CD14-positive monocyte (primary cell): ENCODE data around the gene NFKB2. TPM values are rescaled to one million over a fixed set of nuclear protein-coding genes. Genes with fewer than 3 reads are reported as not detected.

Experiments
- DNase-seq, 3 donors: peaks; one replicate each; pipeline ENCODE4 v3.0.0-alpha.2; 2011 to 2022
- H2AFZ ChIP-seq: 2 replicates; pipeline ENCODE4 v1.6.0; 2012; ENCODE audit warnings: mild to moderate bottlenecking, low read depth, low read length, inconsistent platforms; ENCODE audit not compliant: insufficient read depth, poor library complexity, severe bottlenecking
- H3K27ac ChIP-seq, 2 donors: 1 replicate in 1 of 2; 2 replicates in 1 of 2; pipeline ENCODE4 v1.5.1; 2012 to 2013; ENCODE audit warnings: low read length in 2 of 2, control low read depth in 1 of 2, inconsistent platforms in 1 of 2, low read depth in 1 of 2, mild to moderate bottlenecking in 1 of 2
- H3K27me3 ChIP-seq, 2 donors: one replicate each; pipeline versions ENCODE4 v1.6.0 to v1.6.1; 2011 to 2013; ENCODE audit warnings: low read length in 2 of 2; ENCODE audit not compliant: control insufficient read depth in 2 of 2, insufficient read depth in 2 of 2
- H3K36me3 ChIP-seq, 2 donors: replicated peaks in 1 of 2; 1 replicate in 1 of 2; 2 replicates in 1 of 2; pipeline versions ENCODE4 v1.5.1 to v1.6.1; 2012 to 2013; ENCODE audit warnings: low read length in 2 of 2, control low read depth in 1 of 2, inconsistent platforms in 1 of 2, mild to moderate bottlenecking in 1 of 2; ENCODE audit not compliant: insufficient read depth in 2 of 2, control insufficient read depth in 1 of 2
- H3K4me1 ChIP-seq, 2 donors: 1 replicate in 1 of 2; 2 replicates in 1 of 2; pipeline versions ENCODE4 v1.5.1 to v1.6.1; 2012 to 2013; ENCODE audit warnings: low read length in 2 of 2, control low read depth in 1 of 2, inconsistent platforms in 1 of 2, mild to moderate bottlenecking in 1 of 2, moderate library complexity in 1 of 2; ENCODE audit not compliant: insufficient read depth in 2 of 2, control insufficient read depth in 1 of 2
- H3K4me2 ChIP-seq: replicated peaks from 2 replicates; pipeline ENCODE3; 2012; ENCODE audit warnings: low read length, moderate library complexity, mild to moderate bottlenecking; ENCODE audit not compliant: poor library complexity, severe bottlenecking; ENCODE audit errors: extremely low read depth
- H3K4me3 ChIP-seq, 3 experiments: fragments of 200-600 bp in 1 of 3; sonication (generic) in 1 of 3; replicated peaks in 1 of 3; 1 replicate in 2 of 3; 2 replicates in 1 of 3; pipeline ENCODE4 v1.5.1; 2011 to 2013; ENCODE audit warnings: low read length in 3 of 3, mild to moderate bottlenecking in 3 of 3, control low read depth in 2 of 3, low read depth in 2 of 3, inconsistent platforms in 1 of 3, moderate library complexity in 1 of 3
- H3K79me2 ChIP-seq: 2 replicates; pipeline ENCODE4 v1.6.0; 2012; ENCODE audit warnings: mild to moderate bottlenecking, control low read depth, inconsistent platforms, low read length, moderate library complexity; ENCODE audit not compliant: insufficient read depth
- H3K9ac ChIP-seq: 2 replicates; pipeline ENCODE4 v1.6.0; 2017; ENCODE audit warnings: low read length, mild to moderate bottlenecking; ENCODE audit not compliant: insufficient read depth, poor library complexity, severe bottlenecking
- H3K9me3 ChIP-seq, 2 donors: replicated peaks in 1 of 2; 1 replicate in 1 of 2; 2 replicates in 1 of 2; pipeline versions ENCODE4 v1.5.1 to v1.6.1; 2012 to 2013; ENCODE audit warnings: low read length in 2 of 2, control low read depth in 1 of 2; ENCODE audit not compliant: control insufficient read depth in 1 of 2, insufficient read depth in 1 of 2
- H4K20me1 ChIP-seq: 2 replicates; pipeline ENCODE4 v1.6.0; 2012; ENCODE audit warnings: mild to moderate bottlenecking, low read length, control low read depth, moderate library complexity; ENCODE audit not compliant: insufficient read depth
- H3K27ac Mint-ChIP-seq, 7 donors: one replicate each; pipeline ENCODE4 v1.8.0; 2020; ENCODE audit warnings: mild to moderate bottlenecking in 7 of 7, mixed read lengths in 7 of 7, moderate library complexity in 6 of 7, inconsistent platforms in 2 of 7
- H3K27me3 Mint-ChIP-seq, 3 donors: one replicate each; pipeline ENCODE4 v1.8.0; 2021 to 2022; ENCODE audit warnings: low read depth in 3 of 3, mild to moderate bottlenecking in 3 of 3, mixed read lengths in 3 of 3, moderate library complexity in 3 of 3, inconsistent platforms in 1 of 3
- H3K36me3 Mint-ChIP-seq, 2 donors: one replicate each; pipeline ENCODE4 v1.8.0; 2020; ENCODE audit warnings: mixed read lengths in 2 of 2, inconsistent platforms in 1 of 2, mild to moderate bottlenecking in 1 of 2
- H3K4me1 Mint-ChIP-seq: one replicate; pipeline ENCODE4 v1.8.0; 2020; ENCODE audit warnings: mild to moderate bottlenecking, mixed read lengths
- H3K4me3 Mint-ChIP-seq, 2 donors: one replicate each; pipeline ENCODE4 v1.8.0; 2020; ENCODE audit warnings: mild to moderate bottlenecking in 2 of 2, mixed read lengths in 2 of 2, moderate library complexity in 1 of 2
- H3K9me3 Mint-ChIP-seq, 7 donors: one replicate each; pipeline ENCODE4 v1.8.0; 2020 to 2022; ENCODE audit warnings: mixed read lengths in 7 of 7, mild to moderate bottlenecking in 6 of 7, moderate library complexity in 6 of 7, inconsistent platforms in 2 of 7
- WGBS: methylation state at CpG from one replicate; pipeline ENCODE4 v1.1.5; 2013; ENCODE audit warnings: missing lambda C conversion rate; ENCODE audit not compliant: insufficient coverage; 5-methylcytosine and 5-hydroxymethylcytosine counted together
- intact Hi-C, 2 donors: fragments of 100-400 bp; cut with micrococcal nuclease; formaldehyde crosslinking; loops; one replicate each; pipeline versions ENCODE4 v1.15.0 to v1.15.1; 2023
- polyA plus RNA-seq, 3 donors: library from polyadenylated mRNA; depleted of rRNA in 1 of 3; unstranded in 2 of 3; stranded (reverse) in 1 of 3; fragments of 300-500 nt in 2 of 3; fragments of >200 nt in 1 of 3; fragmentation: Illumina TruSeq in 2 of 3; gene quantifications; 1 replicate in 2 of 3; 2 replicates in 1 of 3; pipeline ENCODE4 v1.2.3, GENCODE V29; 2012 to 2021
- TF ChIP-seq, protein P1 (sequence below): fragments of 200-600 bp; IDR thresholded peaks from one replicate; pipeline ENCODE4 v1.8.0; 2022; ENCODE audit warnings: antibody characterized with exemption, mild to moderate bottlenecking

NFKB2 gene
- polyA plus RNA-seq, 3 donors = 6.8 to 111 (median 15.0) TPM

DNA sequence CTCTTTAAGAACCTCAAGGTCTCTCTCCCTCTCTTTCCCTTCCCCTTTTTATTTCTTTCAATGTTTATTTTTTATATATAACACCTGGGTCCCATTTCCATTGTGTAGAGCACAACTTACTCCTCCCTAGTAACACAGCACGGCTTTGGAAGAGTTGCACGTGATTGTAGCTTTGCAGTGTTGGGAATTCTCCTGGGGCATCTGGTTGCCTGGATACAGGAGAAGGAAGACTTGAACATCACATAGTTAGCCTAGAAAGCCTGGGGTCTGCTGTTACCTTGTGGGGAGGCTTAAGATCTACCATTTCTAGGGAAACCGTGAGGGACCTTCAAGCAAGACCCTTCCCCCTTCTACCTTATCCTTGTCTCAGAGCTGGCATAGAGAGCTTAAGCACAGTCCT is 41.1 kb upstream of the NFKB2 start:
- no peak overlapping the region for H3K27ac Mint-ChIP-seq
- DNase-seq = no peak
- H3K79me2 ChIP-seq = no peaks in the 10 kb centered on the region
- H3K27me3 ChIP-seq = no peaks in the 10 kb centered on the region
- no peak overlapping the region for H2AFZ ChIP-seq
- no peak overlapping the region for H3K27ac ChIP-seq
- H3K4me1 ChIP-seq = no peaks in the 10 kb centered on the region
- no peaks in the 10 kb centered on the region for H3K9me3 ChIP-seq
- intact Hi-C loops = loop anchor here (5.0 kb wide), 2 partner anchors 122 to 187 kb away; no protein-coding TSS in a partner anchor
- 100% methylated on average over 1 of the region's 3 CpGs for WGBS
- peaks cover 53% of the 10 kb centered on the region for H4K20me1 ChIP-seq
- no peaks in the 10 kb centered on the region for H3K4me1 Mint-ChIP-seq
- no peak overlapping the region for H3K4me3 Mint-ChIP-seq
- H3K4me3 ChIP-seq = no peak overlapping the region
- H3K36me3 ChIP-seq = peaks cover 87 to 96% of the 10 kb centered on the region in 2 donors
- H3K9ac ChIP-seq = no peak overlapping the region
- H3K27me3 Mint-ChIP-seq = peaks cover 0 to 2% (median 0%) of the 10 kb centered on the region in 3 donors
- no peak overlapping the region for H3K4me2 ChIP-seq
- no peaks in the 10 kb centered on the region for H3K9me3 Mint-ChIP-seq
- H3K36me3 Mint-ChIP-seq = peaks cover 88 to 90% of the 10 kb centered on the region in 2 donors
- TF ChIP-seq, protein P1, sequence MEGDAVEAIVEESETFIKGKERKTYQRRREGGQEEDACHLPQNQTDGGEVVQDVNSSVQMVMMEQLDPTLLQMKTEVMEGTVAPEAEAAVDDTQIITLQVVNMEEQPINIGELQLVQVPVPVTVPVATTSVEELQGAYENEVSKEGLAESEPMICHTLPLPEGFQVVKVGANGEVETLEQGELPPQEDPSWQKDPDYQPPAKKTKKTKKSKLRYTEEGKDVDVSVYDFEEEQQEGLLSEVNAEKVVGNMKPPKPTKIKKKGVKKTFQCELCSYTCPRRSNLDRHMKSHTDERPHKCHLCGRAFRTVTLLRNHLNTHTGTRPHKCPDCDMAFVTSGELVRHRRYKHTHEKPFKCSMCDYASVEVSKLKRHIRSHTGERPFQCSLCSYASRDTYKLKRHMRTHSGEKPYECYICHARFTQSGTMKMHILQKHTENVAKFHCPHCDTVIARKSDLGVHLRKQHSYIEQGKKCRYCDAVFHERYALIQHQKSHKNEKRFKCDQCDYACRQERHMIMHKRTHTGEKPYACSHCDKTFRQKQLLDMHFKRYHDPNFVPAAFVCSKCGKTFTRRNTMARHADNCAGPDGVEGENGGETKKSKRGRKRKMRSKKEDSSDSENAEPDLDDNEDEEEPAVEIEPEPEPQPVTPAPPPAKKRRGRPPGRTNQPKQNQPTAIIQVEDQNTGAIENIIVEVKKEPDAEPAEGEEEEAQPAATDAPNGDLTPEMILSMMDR = no peak

- no peak for DNase-seq
- Mint-ChIP-seq H3K4me1 (no peaks in the 10 kb centered on the region), H3K4me3 (no peak overlapping the region), H3K36me3 (peaks cover 90 to 97% of the 10 kb centered on the region in 2 donors), H3K27me3 (peaks cover 0 to 2% (median 0%) of the 10 kb centered on the region in 3 donors), H3K9me3 (no peaks in the 10 kb centered on the region), H3K27ac (peak overlapping the region in 1 of 7 donors; percentile 59)
- no peaks in the 10 kb centered on the region for H3K9me3 ChIP-seq
- intact Hi-C loops = no loop called here
- 100% methylated on average over 1 of the region's 4 CpGs for WGBS
- no peaks in the 10 kb centered on the region for H3K27me3 ChIP-seq
- TF ChIP-seq, protein P1 = no peak
- H3K27ac ChIP-seq = no peak overlapping the region
- no peak overlapping the region for H3K4me2 ChIP-seq
- H2AFZ ChIP-seq = no peak overlapping the region
- H3K4me3 ChIP-seq = no peak overlapping the region
- peaks cover 51% of the 10 kb centered on the region for H4K20me1 ChIP-seq
- no peaks in the 10 kb centered on the region for H3K79me2 ChIP-seq
- peaks cover 86 to 97% of the 10 kb centered on the region in 2 donors for H3K36me3 ChIP-seq
- no peak overlapping the region for H3K9ac ChIP-seq
- no peaks in the 10 kb centered on the region for H3K4me1 ChIP-seq
Measured at GRCh38 chr10:102358712-102359382, 36.7 kb upstream of the NFKB2 start.
